HG02610 (cell line): Measurements from ENCODE around the gene SLC25A23.
"Not testable (repeated sequence)": the region's sequence is repeated elsewhere in the genome, so short reads cannot be mapped to it uniquely, and the experiment has no call there.

Experiments
- ATAC-seq: cut with Tn5 transposase; IDR thresholded peaks from one replicate; pipeline ENCODE4 v1.9.1; 2021; ENCODE audit warnings: mild to moderate bottlenecking, moderate library complexity; ENCODE audit not compliant: unreplicated experiment

The SLC25A23 gene

DNA sequence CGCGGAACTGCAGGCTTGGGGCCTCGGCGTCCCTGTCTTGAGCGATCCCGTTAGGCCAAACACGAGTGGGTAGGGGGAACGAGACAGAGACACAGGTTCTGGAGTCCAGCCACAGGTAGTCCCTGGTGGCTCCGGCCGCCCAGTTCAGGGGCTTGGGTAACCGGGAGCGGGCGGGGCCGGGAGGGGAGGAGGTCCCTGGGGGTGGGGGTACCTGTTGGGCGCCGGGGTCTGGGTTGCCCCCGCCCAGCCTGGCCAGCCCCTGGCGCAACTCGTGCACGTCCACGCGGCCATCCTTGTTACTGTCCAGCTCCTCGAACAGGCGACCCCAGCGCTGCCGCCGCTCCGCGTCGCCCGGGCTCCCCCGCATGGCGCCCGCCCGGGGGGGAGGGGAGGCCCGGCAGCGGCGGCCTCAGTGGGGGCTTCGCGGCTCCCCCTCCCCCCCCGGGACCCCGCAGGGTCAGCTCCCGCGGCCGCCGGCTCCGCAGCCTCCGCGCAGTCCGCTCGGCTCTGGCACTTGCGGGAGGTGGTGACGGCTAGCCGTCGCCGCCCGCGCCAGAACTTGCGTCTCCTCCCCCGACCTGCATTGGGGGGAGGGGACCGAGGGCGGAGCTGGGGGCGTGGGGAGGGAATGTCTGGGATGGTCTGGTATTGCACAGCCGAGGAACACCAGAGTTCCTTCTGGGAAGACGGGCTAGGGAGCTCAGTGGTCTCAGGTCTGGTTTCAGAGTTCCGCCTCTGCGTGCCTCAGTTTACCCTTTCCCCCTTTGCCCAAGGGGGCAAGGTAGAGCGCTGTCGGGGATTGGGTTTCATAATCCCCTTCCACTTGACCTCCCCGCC lies at the start of gene SLC25A23:
SLC25A23 (minus strand) TSS at position 531 of the 837 bp plus-strand sequence; CDS start at position 367, 164 bp downstream.
- ATAC-seq = no peak

DNA sequence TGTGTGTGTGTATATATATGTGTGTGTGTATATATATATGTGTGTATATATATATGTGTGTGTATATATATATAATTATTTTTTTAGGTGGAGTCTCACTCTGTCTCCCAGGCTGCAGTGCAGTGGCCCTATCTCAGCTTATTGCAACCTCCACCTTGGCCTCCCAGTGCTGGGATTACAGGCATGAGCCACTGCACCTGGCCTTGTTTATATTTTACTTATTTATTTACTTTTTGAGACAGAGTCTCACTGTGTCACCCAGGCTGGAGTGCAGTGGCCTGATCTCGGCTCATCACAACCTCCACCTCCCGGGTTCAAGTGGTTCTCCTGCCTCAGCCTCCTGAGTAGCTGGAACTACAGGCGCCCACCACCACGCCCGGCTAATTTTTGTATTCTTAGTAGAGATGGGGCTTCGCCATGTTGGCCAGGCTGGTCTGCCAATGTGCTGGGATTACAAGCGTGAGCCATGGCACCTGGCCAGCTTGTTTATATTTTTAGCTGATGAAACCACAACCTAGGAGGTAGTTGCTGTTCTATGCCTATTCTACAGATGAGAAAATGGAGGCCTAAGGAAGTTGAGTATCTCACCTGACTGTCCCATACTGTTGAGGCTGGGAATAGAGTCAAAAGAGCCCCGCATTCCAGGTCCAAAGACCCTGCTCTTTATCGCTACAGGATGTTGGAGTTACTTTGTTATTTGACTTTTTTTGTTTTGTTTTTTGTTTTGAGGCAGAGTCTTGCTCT lies 48.6 kb upstream of the SLC25A23 start:
- not testable (repeated sequence) for ATAC-seq

- ATAC-seq = no peak
Measured at GRCh38 chr19:6503407-6504201, 44.0 kb upstream of the SLC25A23 start.

GRCh38 chr19:6501740-6502648 lies 42.4 kb upstream of the SLC25A23 start, which contains the start of gene TUBB4A:
TSS of gene TUBB4A (minus strand) at chr19:6502309. CDS start at chr19:6502212, 97 bp downstream.
- no peak for ATAC-seq

- no peak for ATAC-seq
Measured at GRCh38 chr19:6500837-6501739, 41.5 kb upstream of the SLC25A23 start.

- no peak for ATAC-seq
Measured at GRCh38 chr19:6499052-6499790, 39.6 kb upstream of the SLC25A23 start.

DNA sequence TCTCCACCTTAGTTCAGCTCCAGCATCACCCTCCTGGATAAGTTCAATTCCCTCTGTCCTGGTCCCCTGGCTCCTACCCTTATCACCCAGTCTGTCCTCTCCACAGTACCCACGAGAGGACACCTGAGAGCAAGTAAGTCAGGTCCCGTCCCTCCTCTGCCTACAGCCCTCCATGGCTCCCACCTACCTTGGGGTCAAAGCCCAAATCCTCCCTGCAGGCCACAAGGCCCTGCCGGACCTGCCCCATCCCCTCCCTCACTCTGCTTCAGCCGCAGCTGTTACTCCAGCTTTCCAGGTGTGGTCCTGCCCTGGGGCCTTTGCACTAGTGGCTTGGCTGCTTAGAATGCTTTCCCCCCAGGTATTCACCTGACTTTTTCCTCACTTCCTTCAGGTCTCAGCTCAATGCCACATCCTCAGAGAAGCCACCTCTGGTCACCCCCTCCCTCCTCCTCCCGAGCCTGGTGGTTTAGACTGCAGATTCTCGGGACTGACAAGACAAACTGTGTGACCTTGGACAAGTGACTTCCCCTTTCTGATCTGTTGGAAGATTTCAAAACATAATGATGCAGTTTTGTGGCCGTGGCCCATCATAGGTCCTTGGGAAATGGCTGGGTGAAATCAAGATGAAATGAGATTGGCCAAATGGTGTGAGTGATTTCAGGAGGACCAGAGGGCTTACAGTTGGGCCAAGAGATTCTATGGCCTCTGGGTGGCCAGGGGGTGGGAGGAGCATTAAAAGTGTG lies 38.9 kb upstream of the SLC25A23 start:
- no peak for ATAC-seq

DNA sequence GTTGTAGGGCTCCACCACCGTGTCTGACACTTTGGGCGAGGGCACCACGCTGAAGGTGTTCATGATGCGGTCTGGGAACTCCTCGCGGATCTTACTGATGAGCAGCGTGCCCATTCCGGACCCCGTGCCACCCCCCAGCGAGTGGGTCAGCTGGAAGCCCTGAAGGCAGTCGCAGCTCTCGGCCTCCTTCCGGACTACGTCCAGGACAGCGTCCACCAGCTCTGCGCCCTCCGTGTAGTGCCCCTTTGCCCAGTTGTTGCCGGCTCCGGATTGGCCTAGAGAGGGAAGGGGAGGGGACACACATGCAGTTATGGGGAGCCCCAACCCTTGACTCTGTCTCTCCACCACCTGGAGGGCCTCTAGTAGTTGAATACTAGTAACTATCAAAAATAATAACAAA lies 36.4 kb upstream of the SLC25A23 start:
- ATAC-seq = no peak

DNA sequence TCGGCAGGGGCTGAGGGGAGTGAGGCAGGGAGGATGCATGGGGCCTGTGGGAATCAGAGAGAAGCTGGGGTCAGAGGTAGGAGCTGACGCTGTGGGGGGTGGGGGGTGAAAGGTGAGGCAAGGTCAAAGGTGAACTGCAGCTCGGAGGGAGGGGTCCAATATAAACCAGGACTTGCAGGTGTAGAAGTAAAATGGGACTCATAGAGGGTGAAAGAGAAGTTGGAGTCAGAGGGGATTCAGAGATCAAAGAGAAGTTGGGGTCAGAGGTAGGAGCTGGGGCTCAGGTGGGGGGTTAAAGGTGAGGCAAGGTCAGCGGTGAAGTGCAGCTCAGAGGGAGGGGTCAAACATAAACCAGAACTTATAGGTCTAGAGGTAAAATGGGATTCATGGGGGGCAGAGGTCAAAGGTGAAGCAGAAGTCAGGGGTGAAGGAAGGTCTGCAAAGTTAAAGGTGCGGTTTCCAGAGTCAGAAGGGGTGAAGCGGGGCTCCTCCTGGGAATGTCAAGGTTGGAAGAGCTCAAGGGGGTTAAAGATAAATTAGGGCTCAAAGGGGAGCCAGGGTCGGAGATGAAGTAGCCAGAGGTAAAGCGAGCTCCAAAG lies 34.9 kb upstream of the SLC25A23 start:
- no peak for ATAC-seq

GRCh38 chr19:6491802-6492592 lies 32.4 kb upstream of the SLC25A23 start:
- ATAC-seq = no peak

DNA sequence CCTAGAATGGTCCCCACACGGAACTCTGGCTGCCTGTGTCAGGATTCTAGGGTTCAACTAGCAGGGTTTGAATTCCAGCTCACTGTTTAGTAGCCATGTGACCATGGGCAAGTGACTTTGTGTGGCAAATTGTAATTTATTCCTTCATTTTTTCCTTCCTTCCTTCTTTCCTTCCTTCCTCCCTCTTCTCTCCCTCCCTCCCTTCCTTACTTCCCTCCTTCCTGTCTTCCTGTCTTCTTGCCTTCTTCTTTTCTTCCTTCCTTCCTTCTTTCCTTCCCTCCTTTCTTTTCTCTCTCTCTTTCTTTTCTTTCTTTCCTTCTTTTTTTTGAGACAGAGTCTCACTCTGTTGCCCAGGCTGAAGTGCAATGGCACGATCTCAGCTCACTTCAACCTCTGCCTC lies 30.5 kb upstream of the SLC25A23 start:
- no peak for ATAC-seq

- no peak for ATAC-seq
Measured at GRCh38 chr19:6489278-6490061, 29.9 kb upstream of the SLC25A23 start.

GRCh38 chr19:6484831-6485230 lies 25.2 kb upstream of the SLC25A23 start:
- no peak for ATAC-seq

DNA sequence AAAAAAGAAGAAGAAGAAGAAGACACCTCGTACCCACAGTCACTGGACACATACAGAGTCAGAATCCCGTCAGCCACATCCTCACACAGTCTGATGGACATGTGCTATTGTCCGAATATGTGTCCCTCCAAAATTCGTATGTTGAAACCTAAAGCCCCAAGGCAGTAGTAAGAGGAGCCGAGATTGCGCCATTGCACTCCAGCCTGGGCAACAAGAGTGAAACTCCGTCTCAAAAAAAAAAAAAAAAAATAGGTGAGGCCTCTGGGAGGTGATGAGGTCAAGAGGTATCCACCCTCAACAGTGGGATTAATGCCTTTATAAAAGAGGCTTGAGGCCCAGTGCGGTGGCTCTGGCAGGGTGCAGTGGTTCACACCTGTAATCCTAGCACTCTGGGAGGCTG lies 24.6 kb upstream of the SLC25A23 start:
- no peak for ATAC-seq

DNA sequence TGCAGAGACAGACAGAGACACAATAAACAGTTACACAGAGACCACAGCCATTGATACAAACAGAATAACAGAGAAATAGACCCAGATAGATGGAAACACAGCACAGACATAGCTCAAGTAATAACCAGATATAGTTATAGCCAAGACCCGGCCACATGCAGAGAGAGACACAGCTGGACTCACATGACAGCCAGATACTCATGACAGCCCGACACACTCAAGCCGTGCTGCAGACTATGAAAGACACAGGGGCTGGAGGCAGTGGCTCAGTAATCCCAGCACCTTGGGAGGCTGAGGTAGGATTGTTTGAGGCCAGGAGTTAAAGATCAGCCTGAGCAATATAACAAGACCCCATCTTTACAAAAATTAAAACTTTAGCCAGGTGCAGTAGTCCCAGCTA lies 23.6 kb upstream of the SLC25A23 start:
- no peak for ATAC-seq

- no peak for ATAC-seq
Measured at GRCh38 chr19:6482343-6482686, 22.7 kb upstream of the SLC25A23 start.
